ENCODE data around the gene NSD2. TPM values are rescaled to one million over a fixed set of nuclear protein-coding genes. Genes with fewer than 3 reads are reported as not detected.
"Not testable (repeated sequence)": the region's sequence is repeated elsewhere in the genome, so short reads cannot be mapped to it uniquely, and the experiment has no call there.

Gene NSD2
- total RNA-seq, 2 experiments from 2014 or later = 166 to 177 TPM

- ChIA-PET POLR2A (interaction anchor here (0.7 kb wide), 1 partner anchor 125 kb away, joined by 3 read pairs; no protein-coding TSS in a partner anchor), CTCF (no interaction called here)
These were observed 136.8 kb downstream of the NSD2 start for GRCh38 chr4:2007804-2008670.

- ChIA-PET CTCF (no interaction called here), POLR2A (interaction anchor here (0.7 kb wide), 1 partner anchor 125 kb away, joined by 3 read pairs; no protein-coding TSS in a partner anchor)
These were observed 137.4 kb downstream of the NSD2 start for GRCh38 chr4:2008671-2008920.

- POLR2A ChIA-PET = interaction anchor here (0.6 to 0.8 kb wide), 4 partner anchors 13 to 460 kb away, joined by 3 to 4 read pairs (median 4); partner anchors contain the start of gene RNF4
- CTCF ChIA-PET = interaction anchor here (0.6 to 1.5 kb wide), 5 partner anchors 16 to 404 kb away, joined by 3 to 4 read pairs (median 3); no protein-coding TSS in a partner anchor
These were observed 137.9 kb downstream of the NSD2 start, which contains the start of gene NELFA for GRCh38 chr4:2008921-2009650. Gene NELFA, minus strand, starts transcription at chr4:2008974. Its CDS starts 15 bp downstream, at chr4:2008959.

GRCh38 chr4:2009651-2010233, 138.5 kb downstream of the NSD2 start:
- POLR2A ChIA-PET = interaction anchor here (0.6 to 0.8 kb wide), 3 partner anchors 13 to 459 kb away, joined by 3 to 4 read pairs (median 4); partner anchors contain the start of gene RNF4
- CTCF ChIA-PET = interaction anchor here (0.6 to 1.5 kb wide), 5 partner anchors 16 to 403 kb away, joined by 3 to 4 read pairs (median 3); no protein-coding TSS in a partner anchor

DNA sequence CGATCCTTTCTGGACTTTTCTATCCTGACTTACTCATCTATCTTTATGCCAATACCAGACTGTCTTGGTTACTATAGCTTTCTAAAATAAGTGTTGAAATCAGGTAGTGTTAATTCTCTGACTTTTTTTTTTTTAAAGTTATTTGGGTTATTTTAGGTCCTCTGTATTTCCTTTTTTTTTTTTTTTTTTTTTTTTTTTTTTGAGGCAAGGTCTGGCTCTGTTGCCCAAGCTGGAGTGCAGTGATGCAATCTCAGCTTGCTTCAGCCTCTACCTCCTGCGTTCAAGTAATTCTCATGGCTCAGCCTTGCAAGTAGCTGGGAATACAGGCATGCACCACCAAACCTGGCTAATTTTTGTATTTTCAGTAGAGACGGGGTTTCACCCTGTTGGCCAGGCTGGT, 140.4 kb downstream of the NSD2 start:
- POLR2A ChIA-PET = interaction anchor here (0.6 kb wide), 1 partner anchor 341 kb away, joined by 3 read pairs; no protein-coding TSS in a partner anchor
- CTCF ChIA-PET = no interaction called here

DNA sequence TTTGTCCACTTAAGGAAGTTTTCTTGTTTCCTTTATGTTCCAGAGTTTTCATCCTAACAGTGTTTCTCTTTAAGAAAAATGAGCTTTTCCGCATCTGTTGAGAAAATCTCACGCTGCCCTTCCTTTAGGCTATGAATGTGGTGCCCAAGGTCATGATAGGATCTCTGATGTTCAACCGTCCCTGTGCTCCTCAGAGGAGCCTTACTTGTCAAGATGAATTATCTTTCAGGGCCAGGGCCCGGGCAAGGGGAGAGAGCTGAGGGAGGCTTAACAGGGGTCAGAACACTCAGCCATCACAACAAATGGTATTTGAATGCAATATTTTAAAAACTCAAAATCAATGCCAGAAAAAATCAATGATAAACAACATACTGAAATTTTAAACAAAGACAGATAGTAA, 143.8 kb downstream of the NSD2 start:
- ChIA-PET POLR2A (no interaction called here), CTCF (interaction anchor here (1.1 kb wide), 1 partner anchor 116 kb away, joined by 3 read pairs; no protein-coding TSS in a partner anchor)

GRCh38 chr4:2021358-2022018, 150.3 kb downstream of the NSD2 start:
- POLR2A ChIA-PET, CTCF ChIA-PET: not testable (repeated sequence)

- CTCF ChIA-PET = no interaction called here
- POLR2A ChIA-PET = no interaction called here
These were observed 153.5 kb downstream of the NSD2 start for GRCh38 chr4:2024683-2025082.

DNA sequence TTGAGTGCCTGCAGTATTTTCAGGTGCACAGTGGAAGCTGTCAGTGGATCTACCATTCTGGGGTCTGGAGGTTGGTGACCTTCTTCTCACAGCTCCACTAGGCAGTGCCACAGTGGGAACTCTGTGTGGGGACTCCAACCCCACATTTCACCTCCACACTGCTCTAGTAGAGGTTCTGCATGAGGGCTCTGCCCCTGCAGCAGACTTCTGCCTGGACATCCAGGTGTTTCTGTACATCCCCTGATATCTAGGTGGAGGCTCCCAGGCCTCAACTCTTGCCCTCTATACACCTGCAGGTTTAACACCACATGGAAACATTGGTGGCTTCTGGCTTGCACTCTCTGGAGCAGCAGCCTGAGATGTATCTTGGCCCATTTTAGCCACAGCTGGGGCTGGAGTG, 154.6 kb downstream of the NSD2 start:
- POLR2A ChIA-PET = no interaction called here
- CTCF ChIA-PET = no interaction called here

DNA sequence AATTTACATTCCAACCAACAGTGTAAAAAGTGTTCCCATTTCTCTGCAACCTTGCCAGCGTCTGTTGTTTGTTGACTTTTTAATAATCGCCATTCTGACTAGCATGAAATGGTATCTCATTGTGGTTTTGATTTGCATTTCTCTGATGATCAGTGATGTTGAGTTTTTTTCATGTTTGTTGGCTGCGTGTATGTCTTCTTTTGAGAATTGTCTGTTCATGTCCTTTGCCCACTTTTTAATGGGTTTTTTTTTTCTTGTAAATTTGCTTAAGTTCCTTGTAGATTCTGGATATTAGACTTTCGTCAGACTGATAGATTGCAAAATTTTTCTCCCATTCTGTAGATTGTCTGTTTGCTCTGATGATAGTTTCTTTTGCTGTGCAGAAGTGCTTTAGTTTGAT, 155.9 kb downstream of the NSD2 start:
- CTCF ChIA-PET, POLR2A ChIA-PET: not testable (repeated sequence)

DNA sequence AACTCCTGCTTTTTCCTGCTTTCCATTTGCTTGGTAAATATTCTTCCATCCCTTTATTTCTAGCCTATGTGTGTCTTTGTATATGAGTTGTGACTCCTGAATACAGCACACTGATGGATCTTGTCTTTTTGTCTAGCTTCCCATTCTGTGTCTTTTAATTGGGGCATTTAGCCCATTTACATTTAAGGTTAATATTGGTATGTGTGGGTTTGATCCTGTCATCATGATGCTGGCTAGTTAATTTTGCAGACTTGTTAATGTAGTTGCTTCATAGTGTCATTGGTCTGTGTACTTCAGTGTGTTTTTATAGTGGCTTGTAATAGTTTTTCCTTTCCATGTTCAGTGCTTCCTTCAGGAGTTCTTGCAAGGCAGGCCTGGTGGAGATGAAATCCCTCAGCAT, 160.0 kb downstream of the NSD2 start:
- POLR2A ChIA-PET, CTCF ChIA-PET: not testable (repeated sequence)

Other genes with a start within 250 kb of the NSD2 start
- gene FAM53A, start 187.1 kb upstream of the NSD2 start, total RNA-seq = 1 to 10 TPM in 1 of 2 experiments, under 1 TPM in 1; 0.94 to 2.8 TPM
- 100 to 1,000 TPM; 181 to 182 TPM for gene SLBP, start 159.1 kb upstream of the NSD2 start, total RNA-seq
- 10 to 100 TPM; 24.8 to 25.6 TPM for gene TMEM129, start 150.1 kb upstream of the NSD2 start, total RNA-seq
- gene TACC3, start 149.9 kb upstream of the NSD2 start, total RNA-seq = 100 to 1,000 TPM; 139 to 144 TPM
- under 1 TPM in 1 of 2 experiments, not detected in 1; 0.08 TPM for gene FGFR3, start 78.1 kb upstream of the NSD2 start, total RNA-seq
- gene LETM1, start 15.2 kb upstream of the NSD2 start, total RNA-seq = 10 to 100 TPM; 88.8 to 94.7 TPM
- 10 to 100 TPM; 43.4 to 50.5 TPM for gene NELFA, start 137.6 kb downstream of the NSD2 start, total RNA-seq
- gene NAT8L, start 187.9 kb downstream of the NSD2 start, total RNA-seq = under 1 TPM; 0.59 to 0.65 TPM

Measured in activated CD8-positive, alpha-beta memory T cell treated with anti-CD3 and anti-CD28 coated beads for 36 hours (primary cell).